Endothelial cell of umbilical vein (primary cell): ENCODE results near the gene RTP3. TPM values are rescaled to one million over a fixed set of nuclear protein-coding genes. Genes with fewer than 3 reads are reported as not detected.

ENCODE experiments used
- BruUV-seq: library from RNA; stranded (reverse); fragments of 400-500 nt; replicated peaks from 2 replicates; lab custom pipeline; 2021; lab: Mats Ljungman, UMichigan
- CTCF ChIA-PET: fragments of 300-600, 350-600 bp; sonication (Branson Sonifier 250); formaldehyde crosslinking; loops from one replicate; lab custom pipeline; 2021; ENCODE audit warnings: antibody characterized with exemption, inconsistent platforms; lab: Charles Lee
- POLR2A ChIA-PET: fragments of 300-600, 350-600 bp; sonication (Branson Sonifier 250); formaldehyde crosslinking; loops from one replicate; lab custom pipeline; 2021; ENCODE audit warnings: antibody characterized with exemption, inconsistent platforms; lab: Charles Lee
- DNase-seq: peaks from one replicate; pipeline ENCODE4 v3.0.0-alpha.2; 2011; ENCODE audit warnings: low read depth, low spot score
- FAIRE-seq: peaks from 2 replicates; lab custom pipeline; 2011; peaks lifted over from hg19 to GRCh38; lab: Jason Lieb, UNC
- H2AFZ ChIP-seq: 2 replicates; pipeline ENCODE4 v1.6.0; 2012; ENCODE audit warnings: low read depth, low read length, control low read depth, inconsistent platforms
- H3K27ac ChIP-seq: 2 replicates; pipeline ENCODE4 v1.5.1; 2011; ENCODE audit warnings: low read depth, mild to moderate bottlenecking, control low read depth, low read length, moderate library complexity; ENCODE audit not compliant: insufficient read depth
- H3K27me3 ChIP-seq, 2 experiments: 2 replicates each; pipeline versions ENCODE4 v1.6.0 to v1.6.1; 2011; ENCODE audit warnings: low read length in 2 of 2, mixed read lengths in 1 of 2; ENCODE audit not compliant: control insufficient read depth in 2 of 2, insufficient read depth in 2 of 2
- H3K36me3 ChIP-seq, 2 experiments: 2 replicates in 1 of 2; 3 replicates in 1 of 2; pipeline ENCODE4 v1.5.1; 2011; ENCODE audit warnings: low read length in 2 of 2, mild to moderate bottlenecking in 1 of 2, moderate library complexity in 1 of 2; ENCODE audit not compliant: control insufficient read depth in 2 of 2, insufficient read depth in 2 of 2; ENCODE audit errors: extremely low read depth in 1 of 2
- H3K4me1 ChIP-seq: 3 replicates; pipeline ENCODE4 v1.5.1; 2011; ENCODE audit warnings: mild to moderate bottlenecking, low read length; ENCODE audit not compliant: control insufficient read depth, insufficient read depth; ENCODE audit errors: extremely low read depth
- H3K4me2 ChIP-seq: 2 replicates; pipeline ENCODE4 v1.6.1; 2011; ENCODE audit warnings: low read length, control low read depth, mixed read lengths; ENCODE audit not compliant: insufficient read depth
- H3K4me3 ChIP-seq, 3 experiments: fragments of 200-600 bp in 1 of 3; sonication (generic), shearing (Covaris generic) in 1 of 3; replicated peaks in 1 of 3; 2 replicates each; pipeline ENCODE4 v1.5.1; 2011 to 2016; ENCODE audit warnings: control low read depth in 3 of 3, low read length in 3 of 3, mild to moderate bottlenecking in 2 of 3, inconsistent platforms in 1 of 3, low read depth in 1 of 3, moderate library complexity in 1 of 3; ENCODE audit not compliant: insufficient read depth in 1 of 3
- H3K79me2 ChIP-seq: 2 replicates; pipeline ENCODE4 v1.6.0; 2012; ENCODE audit warnings: low read length, inconsistent platforms; ENCODE audit not compliant: control insufficient read depth, insufficient read depth
- H3K9ac ChIP-seq: replicated peaks from 2 replicates; pipeline ENCODE3; 2011; ENCODE audit warnings: low read length, control low read depth; ENCODE audit not compliant: insufficient read depth; ENCODE audit errors: extremely low read depth
- H3K9me1 ChIP-seq: replicated peaks from 3 replicates; pipeline ENCODE4 v1.6.0; 2011; ENCODE audit warnings: mild to moderate bottlenecking, low read length; ENCODE audit not compliant: control insufficient read depth, insufficient read depth; ENCODE audit errors: extremely low read depth
- H3K9me3 ChIP-seq: replicated peaks from 2 replicates; pipeline ENCODE4 v1.5.1; 2012; ENCODE audit warnings: low read length, inconsistent platforms; ENCODE audit not compliant: control insufficient read depth, insufficient read depth
- H4K20me1 ChIP-seq: replicated peaks from 2 replicates; pipeline ENCODE3; 2011; ENCODE audit warnings: mild to moderate bottlenecking, low read length; ENCODE audit not compliant: control insufficient read depth, insufficient read depth; ENCODE audit errors: extremely low read depth
- EZH2 ChIP-seq: IDR thresholded peaks from 2 replicates; pipeline ENCODE4 v1.6.1; 2012; ENCODE audit warnings: borderline replicate concordance, low read depth, mild to moderate bottlenecking, moderate library complexity, low read length, inconsistent platforms; ENCODE audit not compliant: severe bottlenecking
- FOS ChIP-seq: IDR thresholded peaks from 2 replicates; pipeline ENCODE4 v1.6.1; 2011; ENCODE audit warnings: mild to moderate bottlenecking, low read length, moderate library complexity, borderline replicate concordance; ENCODE audit not compliant: insufficient read depth
- GATA2 ChIP-seq: IDR thresholded peaks from 2 replicates; pipeline ENCODE4 v1.7.0; 2011; ENCODE audit warnings: low read depth, mild to moderate bottlenecking, moderate library complexity, mixed read lengths, low read length; ENCODE audit not compliant: insufficient read length, insufficient read depth
- JUN ChIP-seq: IDR thresholded peaks from 2 replicates; pipeline ENCODE4 v1.6.1; 2011; ENCODE audit warnings: borderline replicate concordance, low read depth; ENCODE audit not compliant: insufficient read length, insufficient read depth
- MYC ChIP-seq: IDR thresholded peaks from one replicate; pipeline ENCODE4 v1.6.1; 2011; ENCODE audit warnings: mild to moderate bottlenecking, low read depth, low read length
- POLR2A ChIP-seq: IDR thresholded peaks from 2 replicates; pipeline ENCODE4 v1.6.1; 2012; ENCODE audit warnings: low read depth, mild to moderate bottlenecking, control low read depth, low read length
- POLR2AphosphoS5 ChIP-seq: IDR thresholded peaks from 2 replicates; pipeline ENCODE4 v1.6.1; 2012; ENCODE audit warnings: low read depth, mild to moderate bottlenecking, control low read depth, low read length, moderate library complexity; ENCODE audit not compliant: insufficient read depth
- dilution Hi-C: fragments of 300-500 bp; cut with MboI; formaldehyde crosslinking; loops from one replicate; pipeline ENCODE4 v1.15.0; 2019; ENCODE audit warnings: low sequenced_read_pairs; ENCODE audit not compliant: extremely low pct_ligation_motif_present
- intact Hi-C: fragments of 100-400 bp; cut with micrococcal nuclease; formaldehyde crosslinking; loops from one replicate; pipeline ENCODE4 v1.10.0; 2022
- polyA plus RNA-seq, 4 experiments: library from polyadenylated mRNA; depleted of rRNA in 3 of 4; stranded (reverse) in 3 of 4; unstranded in 1 of 4; fragments of >200 nt; gene quantifications; 2 replicates each; pipeline versions ENCODE4 v1.2.1 to v1.2.3, GENCODE V29; 2011 to 2012; ENCODE audit warnings: missing spikeins in 1 of 4
- total RNA-seq: library from RNA; stranded (reverse); gene quantifications from 2 replicates; pipeline ENCODE4 v1.2.3, GENCODE V29; 2021
- TF ChIP-seq, protein P1 (sequence below): IDR thresholded peaks from 2 replicates; pipeline ENCODE4 v1.6.1; 2011; ENCODE audit not compliant: insufficient read depth, insufficient read length
- TF ChIP-seq, protein P2 (sequence below), 2 donors: IDR thresholded peaks; 1 replicate in 1 of 2; 2 replicates in 1 of 2; pipeline ENCODE4 v1.5.1; 2011; ENCODE audit warnings: low read length in 2 of 2, mild to moderate bottlenecking in 2 of 2, moderate library complexity in 2 of 2, control low read depth in 1 of 2, inconsistent platforms in 1 of 2, low read depth in 1 of 2; ENCODE audit not compliant: insufficient read depth in 1 of 2; ENCODE audit errors: extremely low read depth in 1 of 2

RTP3 gene
- total and polyA plus RNA-seq, 2 donors (not counting 3 experiments of a cell fraction or from before 2014, with no cell fraction given): 0.06 TPM; not detected in 1

DNA sequence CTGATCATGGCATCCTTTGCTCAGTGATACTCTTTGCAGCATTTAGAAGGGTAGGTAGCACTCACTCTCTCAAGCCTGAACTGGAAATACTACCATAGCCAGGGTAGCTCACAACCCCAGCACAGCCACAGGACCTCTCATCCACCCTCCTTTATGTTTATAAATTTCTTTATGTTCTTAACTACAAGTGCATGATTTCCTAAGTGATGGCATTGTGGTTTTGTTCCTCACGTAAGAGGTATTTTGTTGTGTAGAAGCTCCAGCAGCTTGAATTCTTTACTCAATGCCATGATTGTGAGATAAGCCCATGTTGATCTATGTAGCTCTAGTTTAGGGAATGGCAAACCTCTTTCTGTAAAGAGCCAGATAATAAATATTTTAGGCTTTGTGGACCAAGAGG lies 7.9 kb upstream of the RTP3 start:
- DNase-seq: no peak
- Histone ChIP-seq H3K27me3 (peaks cover 2 to 7% of the 10 kb centered on the region in 2 experiments), H3K36me3 (no peaks in the 10 kb centered on the region), H3K4me3 (no peak overlapping the region), H2AFZ (no peak overlapping the region), H3K79me2 (no peaks in the 10 kb centered on the region), H3K9me3 (no peaks in the 10 kb centered on the region), H3K4me2 (no peak overlapping the region), H3K4me1 (peaks cover 2% of the 10 kb centered on the region), H3K9me1 (no peaks in the 10 kb centered on the region), H4K20me1 (no peaks in the 10 kb centered on the region), H3K9ac (no peak overlapping the region), H3K27ac (no peak overlapping the region)
- CTCF ChIA-PET: interaction anchor here (0.9 to 4.9 kb wide), 25 partner anchors 8 to 206 kb away, joined by 3 to 260 read pairs (median 15); partner anchors contain the start of genes LRRC2 and RTP3
- POLR2A ChIA-PET: interaction anchor here (1.9 kb wide), 1 partner anchor 69 kb away, joined by 5 read pairs; no protein-coding TSS in a partner anchor
- intact Hi-C loops: loop anchor here (10.0 kb wide), 1 partner anchor 405 kb away; no protein-coding TSS in a partner anchor
- no TSS peak for BruUV-seq
- TF ChIP-seq FOS: no peak
- TF ChIP-seq, protein P1, sequence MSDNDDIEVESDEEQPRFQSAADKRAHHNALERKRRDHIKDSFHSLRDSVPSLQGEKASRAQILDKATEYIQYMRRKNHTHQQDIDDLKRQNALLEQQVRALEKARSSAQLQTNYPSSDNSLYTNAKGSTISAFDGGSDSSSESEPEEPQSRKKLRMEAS: no peak
- TF ChIP-seq, protein P2, sequence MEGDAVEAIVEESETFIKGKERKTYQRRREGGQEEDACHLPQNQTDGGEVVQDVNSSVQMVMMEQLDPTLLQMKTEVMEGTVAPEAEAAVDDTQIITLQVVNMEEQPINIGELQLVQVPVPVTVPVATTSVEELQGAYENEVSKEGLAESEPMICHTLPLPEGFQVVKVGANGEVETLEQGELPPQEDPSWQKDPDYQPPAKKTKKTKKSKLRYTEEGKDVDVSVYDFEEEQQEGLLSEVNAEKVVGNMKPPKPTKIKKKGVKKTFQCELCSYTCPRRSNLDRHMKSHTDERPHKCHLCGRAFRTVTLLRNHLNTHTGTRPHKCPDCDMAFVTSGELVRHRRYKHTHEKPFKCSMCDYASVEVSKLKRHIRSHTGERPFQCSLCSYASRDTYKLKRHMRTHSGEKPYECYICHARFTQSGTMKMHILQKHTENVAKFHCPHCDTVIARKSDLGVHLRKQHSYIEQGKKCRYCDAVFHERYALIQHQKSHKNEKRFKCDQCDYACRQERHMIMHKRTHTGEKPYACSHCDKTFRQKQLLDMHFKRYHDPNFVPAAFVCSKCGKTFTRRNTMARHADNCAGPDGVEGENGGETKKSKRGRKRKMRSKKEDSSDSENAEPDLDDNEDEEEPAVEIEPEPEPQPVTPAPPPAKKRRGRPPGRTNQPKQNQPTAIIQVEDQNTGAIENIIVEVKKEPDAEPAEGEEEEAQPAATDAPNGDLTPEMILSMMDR (IDR thresholded peaks at IDR 0.05; ENCODE audit: extremely low read depth in 1 of 2, insufficient read depth in 1 of 2, low read depth in 1 of 2, low read length in 2 of 2): no peak
- TF ChIP-seq POLR2AphosphoS5: no peak
- no peak for TF ChIP-seq MYC
- TF ChIP-seq JUN: no peak
- no peak for TF ChIP-seq GATA2
- TF ChIP-seq POLR2A: no peak
- no peak for TF ChIP-seq EZH2
- dilution Hi-C loops: no loop called here
- no peak for FAIRE-seq
